GM18517 (cell line): Measurements from ENCODE around the gene FCMR.
"Not testable (repeated sequence)": the region's sequence is repeated elsewhere in the genome, so short reads cannot be mapped to it uniquely, and the experiment has no call there.

Source experiments
- ATAC-seq: cut with Tn5 transposase; IDR thresholded peaks from one replicate; pipeline ENCODE4 v1.9.1; 2021; ENCODE audit warnings: mild to moderate bottlenecking, moderate library complexity; ENCODE audit not compliant: unreplicated experiment

The FCMR gene

DNA sequence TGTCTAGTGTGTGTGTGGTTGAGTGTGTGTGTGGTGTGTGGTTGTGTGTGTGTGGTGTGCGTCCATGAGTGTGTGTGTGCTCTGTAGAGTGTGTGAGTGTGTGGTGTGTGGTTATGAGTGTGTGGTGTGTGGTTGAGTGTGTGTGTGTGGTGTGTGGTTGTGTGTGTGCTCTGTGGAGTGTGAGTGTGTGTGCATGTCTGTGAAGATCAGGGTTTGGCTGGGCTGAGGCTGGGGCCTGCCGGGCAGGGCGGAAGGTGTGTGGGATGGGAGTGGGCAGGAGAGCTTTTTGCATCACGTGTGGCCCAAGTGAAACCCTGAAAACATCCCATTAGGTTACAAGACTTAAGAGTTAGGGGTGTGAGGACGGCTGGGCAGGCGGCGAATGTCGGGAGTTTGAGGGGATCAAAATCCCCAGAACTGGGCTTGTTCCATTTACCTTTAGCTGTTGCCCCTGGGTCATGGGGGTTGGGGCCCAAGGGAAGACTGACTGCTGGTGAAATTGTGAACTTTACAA, 2.9 kb upstream of the FCMR start:
- peak; percentile 8 for ATAC-seq

DNA sequence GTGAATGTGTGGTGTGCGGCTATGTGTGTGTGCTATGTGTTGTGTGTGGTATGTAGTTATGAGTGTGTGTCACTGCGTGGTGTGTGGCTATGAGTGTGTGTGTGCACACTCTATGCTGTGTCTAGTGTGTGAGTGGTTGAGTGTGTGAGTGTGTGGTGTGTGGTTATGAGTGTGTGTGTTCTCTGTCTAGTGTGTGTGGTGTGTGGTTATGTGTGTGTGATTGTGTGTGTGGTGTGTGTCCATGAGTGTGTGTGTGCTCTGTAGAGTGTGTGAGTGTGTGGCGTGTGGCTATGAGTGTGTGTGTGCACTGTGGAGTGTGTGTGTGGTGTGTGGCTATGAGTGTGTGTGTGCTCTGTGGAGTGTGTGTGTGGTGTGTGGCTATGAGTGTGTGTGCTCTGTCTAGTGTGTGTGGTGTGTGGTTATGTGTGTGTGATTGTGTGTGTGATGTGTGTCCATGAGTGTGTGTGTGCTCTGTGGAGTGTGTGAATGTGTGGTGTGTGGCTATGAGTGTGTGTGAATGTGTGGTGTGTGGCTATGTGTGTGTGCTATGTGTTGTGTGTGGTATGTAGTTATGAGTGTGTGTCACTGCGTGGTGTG, 2.3 kb upstream of the FCMR start:
- not testable (repeated sequence) for ATAC-seq

DNA sequence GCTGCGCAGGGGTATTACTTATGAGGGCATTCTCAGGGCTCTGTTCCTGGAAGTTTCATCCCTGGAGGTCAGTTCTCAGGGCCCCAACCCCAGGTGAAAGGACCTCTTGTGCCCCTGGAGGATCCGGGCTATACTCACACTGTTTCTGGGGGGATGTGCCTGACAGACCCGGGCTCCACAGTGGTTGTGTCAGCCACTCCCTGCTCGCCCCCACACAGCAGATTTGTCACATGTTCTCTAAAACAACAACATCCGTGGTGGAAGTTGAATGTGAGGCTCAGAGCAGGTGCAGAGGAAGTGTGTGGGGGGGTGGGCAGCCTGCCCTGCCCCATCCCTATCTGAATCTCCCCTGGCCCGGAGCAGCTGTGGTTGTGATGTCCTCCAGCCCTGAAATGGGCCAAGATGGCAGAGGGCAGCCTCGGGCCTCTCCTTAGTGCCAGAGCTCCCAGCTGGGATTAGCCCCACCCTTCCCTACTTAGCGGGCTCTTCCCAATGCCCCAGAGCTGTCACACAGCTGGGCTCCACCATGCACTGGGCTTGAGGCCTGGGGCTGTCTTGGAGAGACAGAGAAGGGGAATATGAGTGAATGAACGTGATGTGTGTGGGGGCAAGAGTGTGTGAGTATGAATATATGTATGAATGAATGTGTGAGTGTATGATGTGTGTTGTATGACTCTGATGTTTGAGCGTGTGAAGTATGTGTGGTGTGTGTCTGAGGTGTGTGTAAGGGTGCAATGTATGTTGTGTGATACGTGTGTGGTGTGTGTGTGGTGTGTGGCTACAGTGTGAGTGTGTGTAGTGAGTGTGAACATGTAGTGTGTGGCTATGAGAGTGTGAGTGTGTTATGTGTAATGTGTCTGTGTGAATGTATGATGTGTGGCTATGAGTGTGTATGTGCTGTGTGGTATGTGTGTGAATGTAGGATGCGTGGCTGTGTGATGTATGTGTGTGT, 1.5 kb upstream of the FCMR start:
- ATAC-seq = peak; percentile 46

DNA sequence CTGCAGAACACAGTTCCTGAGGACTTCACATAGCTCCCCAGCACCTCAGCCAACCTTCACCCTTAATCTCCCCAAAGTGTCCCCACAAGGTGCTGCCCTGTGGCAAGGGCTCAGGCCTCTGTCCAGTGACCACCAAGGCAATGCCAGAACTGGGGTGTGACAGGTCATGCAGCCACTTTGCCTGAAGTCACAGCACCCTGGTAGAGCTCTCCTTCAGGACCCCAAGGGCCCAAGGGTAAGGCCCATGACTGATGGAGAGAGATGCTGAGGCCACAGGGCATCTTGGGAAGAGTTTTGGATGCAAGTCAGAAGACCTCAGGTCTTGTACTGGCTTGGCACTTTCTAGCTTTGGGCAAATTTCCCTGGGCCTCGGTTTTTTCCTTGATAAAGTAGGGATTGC, 783 bp upstream of the FCMR start:
- no peak for ATAC-seq

DNA sequence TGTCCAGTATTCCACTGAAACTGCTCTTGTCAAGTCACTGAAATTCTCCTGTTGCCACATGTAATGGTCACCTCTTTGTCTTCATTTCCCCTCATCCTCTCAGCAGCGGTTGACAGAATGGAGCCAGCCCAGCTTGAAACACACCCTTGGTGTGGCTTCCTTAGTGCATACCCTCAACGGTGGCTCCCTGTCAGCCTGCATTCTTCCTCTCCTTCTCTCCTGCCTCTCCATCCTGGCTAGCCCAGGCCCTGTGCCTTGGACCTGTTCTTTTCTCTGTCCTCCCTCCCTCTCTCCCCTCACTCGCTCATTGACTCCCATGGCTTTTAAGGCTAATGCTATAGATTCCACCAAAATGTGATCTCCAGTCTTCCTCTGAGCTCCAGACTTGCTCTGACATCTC, 3.7 kb downstream of the FCMR start:
- no peak for ATAC-seq

DNA sequence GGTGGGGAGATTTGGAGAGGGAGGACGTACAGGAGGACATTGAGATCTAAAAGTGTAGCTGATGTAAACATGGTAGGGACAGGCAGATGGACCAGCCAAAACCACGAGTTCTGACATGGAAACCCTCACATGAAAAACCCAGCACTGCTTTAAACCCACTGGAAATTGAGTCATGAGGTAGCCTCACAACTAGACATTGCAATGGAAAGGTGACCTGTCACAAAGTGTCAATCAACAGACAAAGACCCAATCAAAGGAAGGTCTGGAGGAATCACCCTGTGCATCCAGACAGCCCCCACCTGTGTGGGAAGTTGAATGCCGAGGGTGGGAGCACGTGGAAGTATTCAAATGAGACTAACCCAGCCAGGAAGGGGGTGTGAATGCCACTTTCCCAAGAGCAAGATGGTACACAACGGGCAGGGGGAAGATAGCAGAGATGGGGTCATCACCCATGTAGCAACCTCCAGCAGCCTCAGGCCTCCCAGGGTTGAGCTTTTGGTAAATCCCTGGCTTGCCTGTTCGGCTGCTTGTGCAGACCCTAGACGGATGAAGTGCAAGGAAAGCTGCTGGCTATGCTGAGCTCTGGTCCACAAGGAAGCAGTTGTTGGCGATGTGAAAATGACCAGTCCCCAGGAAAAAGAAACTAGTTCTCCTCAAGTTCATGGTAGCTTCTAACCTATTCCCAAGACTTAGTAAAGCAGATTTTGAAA, 5.6 kb downstream of the FCMR start:
- ATAC-seq = no peak

DNA sequence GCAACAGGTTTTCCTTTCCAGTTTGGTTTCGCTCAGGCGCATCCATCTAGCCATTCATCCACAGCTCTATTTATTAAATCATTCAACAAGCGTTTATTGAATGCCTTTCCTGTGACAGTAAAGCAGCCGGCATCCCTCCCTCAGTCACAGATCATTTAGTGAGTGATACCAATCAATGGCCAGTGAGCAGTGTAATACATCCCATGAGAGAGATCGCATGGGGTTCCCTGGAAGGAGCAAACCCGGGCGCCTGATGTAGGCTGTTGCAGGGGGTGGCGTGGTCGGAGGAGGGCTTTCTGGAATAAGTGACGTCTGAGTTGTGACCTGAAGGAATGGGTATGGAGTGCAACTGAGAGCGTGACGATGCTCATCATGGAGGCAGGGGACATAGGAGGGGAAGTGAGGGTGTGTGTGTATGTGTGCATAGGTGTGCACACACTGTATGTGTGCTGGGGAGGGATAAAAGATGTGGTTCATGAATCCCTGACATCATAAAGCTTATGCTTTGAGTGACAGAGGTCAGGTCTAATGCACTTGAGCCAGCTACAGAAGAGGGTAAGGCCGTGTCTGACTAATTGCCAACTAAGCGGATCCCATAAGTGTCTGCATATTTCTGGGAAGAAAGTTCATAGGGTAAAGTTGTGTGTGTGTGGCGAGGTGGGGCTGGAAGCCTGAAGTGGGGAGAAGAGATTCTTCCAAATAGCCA, 6.6 kb downstream of the FCMR start:
- ATAC-seq = no peak

DNA sequence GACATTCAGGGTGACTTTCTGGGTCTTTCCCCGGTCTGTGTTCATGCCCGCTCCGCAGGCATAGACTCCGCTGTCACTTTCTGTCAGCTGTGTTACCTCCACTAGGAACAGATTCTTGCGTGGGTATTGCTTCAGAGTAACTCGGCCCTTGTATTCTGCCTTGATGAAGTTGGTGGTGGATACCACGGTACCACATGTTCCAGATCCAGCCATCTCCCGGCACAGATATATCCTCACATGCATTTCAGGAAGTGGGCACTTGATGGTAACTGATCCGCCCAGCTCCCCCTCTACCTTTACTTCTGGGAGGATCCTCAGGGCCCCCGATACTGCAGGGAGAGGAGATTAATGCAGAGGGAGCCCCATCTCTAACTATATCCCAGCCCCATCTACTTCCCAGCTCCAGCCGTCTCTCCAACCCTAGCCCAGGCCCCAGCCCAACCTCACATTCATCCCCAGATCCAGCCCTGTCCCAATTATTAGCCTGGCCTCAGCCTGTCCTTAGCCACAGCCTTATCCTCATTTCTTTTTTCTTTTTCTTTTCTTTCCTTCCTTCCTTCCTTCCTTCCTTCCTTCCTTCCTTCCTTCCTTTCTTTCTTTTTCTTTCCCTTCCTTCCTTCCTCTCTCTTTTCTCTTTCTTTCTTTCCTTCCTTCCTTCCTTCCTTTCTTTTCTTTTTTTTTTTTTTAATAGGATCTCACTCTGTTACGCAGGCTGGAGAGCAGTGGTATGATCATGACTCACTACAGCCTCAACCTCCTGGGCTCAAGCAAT, 7.8 kb downstream of the FCMR start:
- no peak for ATAC-seq

DNA sequence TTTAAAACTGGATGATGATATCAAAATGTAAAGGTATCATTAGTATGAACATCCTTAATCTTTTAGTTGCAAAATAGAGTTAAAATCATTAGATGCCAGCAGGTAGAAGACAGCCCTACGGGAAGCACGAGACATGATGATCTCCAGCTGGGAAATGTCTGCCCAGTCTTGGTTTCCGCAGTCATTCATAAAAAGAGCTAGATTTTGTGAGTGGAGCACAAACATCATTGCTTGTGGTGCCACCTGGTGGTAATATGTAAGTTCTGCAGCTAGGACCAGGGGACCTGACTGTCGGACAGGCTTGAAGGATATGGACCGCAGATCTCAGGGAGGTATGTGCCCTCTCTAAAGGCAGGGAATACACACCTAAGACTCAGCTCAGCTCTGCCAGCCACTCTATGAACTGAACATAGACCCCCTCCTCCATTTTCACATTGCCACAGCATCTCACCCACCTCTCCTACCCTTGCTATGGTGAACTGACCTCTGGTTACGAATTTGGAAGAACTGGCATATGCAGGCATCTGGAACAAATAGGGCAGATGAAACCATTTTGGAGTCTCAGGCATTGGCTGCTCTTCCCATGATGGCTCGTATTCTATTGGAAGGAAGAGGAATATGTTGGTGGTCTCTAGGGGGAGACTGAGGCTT, 9.2 kb downstream of the FCMR start:
- no peak for ATAC-seq

DNA sequence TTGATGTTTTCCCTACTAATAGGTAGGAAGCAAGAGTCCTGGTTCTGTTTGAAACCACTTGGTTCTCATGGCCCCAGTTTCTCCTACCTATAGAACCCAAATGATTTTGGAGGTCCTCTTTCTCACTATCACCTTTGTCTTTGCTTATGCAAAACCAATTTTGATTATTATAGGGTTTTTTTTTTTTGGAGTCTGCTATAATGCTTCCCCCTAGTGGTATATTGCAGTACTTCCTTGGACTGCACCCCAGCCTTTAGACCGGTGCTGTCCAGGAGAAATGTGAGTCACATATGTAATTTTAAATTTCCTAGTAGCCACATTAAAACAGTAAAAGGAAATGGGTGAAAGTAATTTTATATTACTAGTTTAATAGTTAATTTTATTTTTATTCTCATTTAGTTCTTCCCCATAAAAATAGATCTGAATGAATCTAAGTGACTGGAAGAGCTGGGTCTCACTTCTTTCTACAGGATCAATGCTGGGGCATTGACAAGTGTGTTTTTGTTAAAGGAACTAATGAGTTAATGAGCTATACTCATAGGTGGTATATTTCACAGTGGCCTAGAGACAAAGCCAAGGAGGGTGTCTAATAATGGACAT, 10.6 kb downstream of the FCMR start:
- no peak for ATAC-seq

DNA sequence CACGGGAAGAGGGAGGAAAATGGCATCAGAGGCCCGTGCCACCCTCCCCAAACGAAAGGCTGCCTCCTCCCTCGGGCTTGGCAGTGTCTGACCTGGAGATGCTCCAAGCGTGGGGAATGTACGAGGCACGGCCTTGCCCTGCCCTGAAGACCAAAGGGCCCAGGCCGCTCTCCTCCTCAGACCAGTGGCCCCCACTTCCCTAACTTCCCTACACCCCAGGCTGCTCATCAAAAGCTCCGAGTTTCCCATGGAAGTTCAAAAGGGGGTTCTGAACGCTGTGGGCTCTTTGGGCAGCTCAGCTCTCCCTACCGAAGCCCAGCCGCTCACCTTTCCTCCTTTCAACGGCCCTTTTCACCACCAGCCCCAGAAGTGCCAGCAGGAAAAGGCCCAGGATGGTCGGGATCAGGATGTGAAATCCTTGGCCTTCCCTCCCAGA, 11.8 kb downstream of the FCMR start:
- ATAC-seq = no peak

DNA sequence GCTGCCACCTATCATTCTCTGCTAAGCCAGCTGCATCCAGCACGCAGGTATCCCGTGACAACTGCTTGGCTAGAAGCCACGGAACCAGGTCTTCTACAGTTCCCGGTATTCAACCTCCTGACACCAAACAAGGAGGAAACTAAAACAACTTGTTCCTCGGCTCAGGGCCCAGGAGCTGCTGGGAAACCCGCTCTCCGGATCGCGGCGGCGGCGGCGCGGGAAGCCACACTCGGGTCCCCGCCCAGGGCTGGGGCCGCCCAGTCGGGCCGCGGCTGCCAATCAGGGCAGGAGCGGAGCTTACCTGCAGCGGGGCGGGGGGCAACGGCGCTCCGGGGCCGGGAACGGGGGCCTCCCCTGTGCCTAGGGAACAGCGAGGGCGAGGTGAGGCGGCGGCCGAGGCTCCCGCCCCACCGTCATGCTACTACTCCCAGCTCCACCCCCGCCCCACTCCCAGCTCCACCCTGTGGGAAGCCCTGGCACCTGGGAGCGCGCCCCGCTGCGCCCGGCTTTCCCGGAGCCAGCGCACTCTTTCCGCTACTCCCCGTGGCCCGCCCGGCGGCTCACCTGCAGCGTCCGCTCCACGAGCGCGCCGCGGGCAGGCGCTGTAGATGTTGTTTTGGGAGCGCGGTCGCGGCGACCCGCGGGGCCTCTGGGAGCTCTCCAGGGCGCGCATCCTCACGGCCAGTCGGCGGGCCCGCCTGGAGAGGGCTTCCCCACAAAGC, 12.4 kb downstream of the FCMR start:
- ATAC-seq = no peak

DNA sequence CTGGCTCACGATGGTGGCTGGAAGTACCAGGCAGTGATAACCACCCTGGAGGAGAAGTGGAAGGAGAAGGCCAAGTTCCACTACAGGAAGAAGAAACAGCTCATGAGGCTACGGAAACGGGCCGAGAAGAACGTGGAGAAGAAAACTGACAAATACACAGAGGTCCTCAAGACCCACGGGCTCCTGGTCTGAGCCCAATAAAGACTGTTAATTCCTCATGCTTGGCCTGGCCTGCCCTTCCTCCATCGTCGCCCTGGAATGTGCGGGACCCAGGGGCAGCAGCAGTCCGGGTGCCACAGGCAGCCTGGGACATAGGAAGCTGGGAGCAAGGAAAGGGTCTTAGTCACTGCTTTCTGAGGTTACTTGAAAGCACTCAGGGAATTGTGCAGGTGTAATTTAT, 13.7 kb downstream of the FCMR start:
- ATAC-seq = no peak

DNA sequence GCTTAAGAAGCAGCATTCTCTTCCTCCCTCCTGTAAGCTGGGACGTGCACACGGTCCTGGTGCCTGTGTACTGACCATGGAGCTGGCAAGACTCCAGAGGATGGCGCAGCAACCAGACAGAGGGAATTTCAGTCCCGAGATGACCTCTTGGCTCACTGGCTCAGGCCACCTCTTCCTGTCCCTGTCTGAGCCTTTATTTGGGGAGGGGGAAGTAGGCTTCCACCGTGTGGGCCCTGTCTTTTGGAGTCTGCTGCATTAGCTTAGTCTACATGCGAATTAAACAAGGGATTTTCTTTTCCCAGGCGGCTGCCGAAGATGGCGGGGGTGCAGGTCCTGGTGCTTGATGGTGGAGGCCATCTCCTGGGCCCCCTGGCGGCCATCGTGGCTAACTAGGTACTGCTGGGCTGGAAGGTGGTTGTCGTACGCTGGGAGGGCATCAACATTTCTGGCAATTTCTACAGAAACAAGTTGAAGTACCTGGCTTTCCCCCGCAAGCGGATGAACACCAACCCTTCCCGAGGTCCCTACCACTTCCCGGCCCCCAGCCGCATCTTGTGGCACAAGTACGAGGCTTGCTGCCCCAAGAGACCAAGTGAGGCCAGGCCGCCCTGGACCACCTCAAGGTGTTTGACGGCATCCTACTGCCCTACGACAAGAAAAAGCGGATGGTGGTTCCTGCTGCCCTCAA, 14.3 kb downstream of the FCMR start:
- ATAC-seq = no peak

DNA sequence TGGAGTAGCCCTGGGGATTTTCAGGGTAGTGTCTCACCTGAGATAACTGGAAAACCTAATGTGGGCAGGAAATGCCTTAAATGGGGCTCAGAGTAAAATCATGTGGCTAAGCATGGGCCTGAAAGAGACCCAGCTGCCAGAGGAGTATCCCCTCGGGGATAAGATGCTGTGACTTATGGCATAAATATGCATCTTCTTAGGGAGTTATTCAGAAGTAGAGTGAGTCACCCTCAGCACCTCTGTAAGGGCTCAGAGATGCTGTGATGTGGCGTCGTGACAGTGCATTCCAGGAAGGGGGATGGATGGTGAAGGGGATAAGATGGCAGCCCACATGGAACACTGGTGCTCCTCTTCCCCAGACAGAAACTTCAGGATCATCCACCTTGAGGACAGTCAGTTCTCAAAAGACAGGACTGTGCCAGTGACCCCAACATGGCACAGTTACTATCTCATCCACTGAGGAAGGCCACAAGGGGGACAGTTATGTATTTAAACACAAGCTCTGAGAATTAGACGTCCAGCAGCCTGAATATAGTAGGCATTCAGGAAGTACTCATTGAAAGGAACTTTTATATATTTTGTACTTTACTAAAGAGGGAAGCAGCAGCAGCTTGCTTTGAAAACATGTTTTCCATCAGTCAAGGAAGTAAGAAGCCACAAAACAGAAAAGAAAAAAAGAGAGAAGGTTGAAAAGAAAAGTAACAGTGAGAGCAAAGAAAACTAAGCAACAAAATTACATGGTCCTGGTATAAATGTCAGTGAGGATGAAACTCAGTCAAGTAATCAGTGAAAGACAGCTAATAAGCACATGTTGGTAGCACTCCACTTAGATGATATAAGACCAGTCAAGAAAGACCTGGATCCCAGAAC, 16.2 kb downstream of the FCMR start:
- ATAC-seq = no peak

DNA sequence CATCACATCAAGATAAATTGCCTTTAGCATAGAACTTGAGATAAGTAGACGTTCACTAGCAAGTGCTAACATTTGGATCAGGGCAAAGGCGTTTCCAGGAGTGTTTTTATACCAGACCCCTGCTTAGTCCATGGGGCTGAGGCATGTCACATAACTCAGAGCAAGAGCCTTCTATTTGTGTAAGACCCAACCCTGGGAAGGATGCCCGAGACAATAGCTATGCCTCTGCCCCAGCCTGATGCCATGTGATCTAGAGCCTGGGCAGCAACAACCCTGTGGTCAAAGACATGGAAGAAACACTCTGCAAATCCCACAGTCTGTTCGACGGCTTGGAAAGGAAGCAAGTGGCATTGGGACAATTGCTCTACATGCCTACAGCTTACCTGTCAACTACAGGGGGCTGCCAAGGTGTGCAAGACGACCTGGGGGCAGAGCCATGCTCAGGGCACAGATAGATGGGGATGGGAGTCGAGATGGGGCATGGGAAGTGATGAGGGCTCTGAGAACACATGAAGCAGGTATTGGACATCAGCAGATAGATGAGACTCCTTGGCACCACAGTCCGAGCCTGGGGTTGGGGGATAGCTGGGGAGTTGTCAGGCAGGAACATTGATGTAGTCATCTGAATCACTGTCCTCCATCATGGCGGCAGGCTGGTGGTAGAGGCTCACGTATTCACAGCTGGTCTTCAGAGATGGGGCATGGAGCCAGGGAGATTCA, 17.2 kb downstream of the FCMR start:
- ATAC-seq = no peak
